ENCODE measurements around the gene TMOD1. TPM values are rescaled to one million over a fixed set of nuclear protein-coding genes. Genes with fewer than 3 reads are reported as not detected.

TMOD1 gene
- total RNA-seq, 1 donor from 2014 or later: 1.3 TPM

GRCh38 chr9:97508852-97509251 is 7.4 kb downstream of the TMOD1 start:
- peaks cover 2% of the 10 kb centered on the region for H3K36me3 Mint-ChIP-seq (ENCODE audit: low read depth)
- DNase-seq (ENCODE audit: low spot score): no peak
- peaks cover 2% of the 10 kb centered on the region for H3K9me3 Mint-ChIP-seq (ENCODE audit: low read depth)
- peaks cover 3% of the 10 kb centered on the region for H3K4me1 Mint-ChIP-seq (ENCODE audit: low read depth)
- no peak overlapping the region for H3K4me3 Mint-ChIP-seq (ENCODE audit: unreplicated experiment)
- no peak for TF ChIP-seq CTCF (IDR thresholded peaks at IDR 0.05)
- H3K27ac Mint-ChIP-seq (ENCODE audit: unreplicated experiment): no peak overlapping the region
- peaks cover 27% of the 10 kb centered on the region for H3K27me3 Mint-ChIP-seq (ENCODE audit: low read depth)

GRCh38 chr9:97510797-97511654 is 9.6 kb downstream of the TMOD1 start:
- H3K36me3 Mint-ChIP-seq (ENCODE audit: low read depth): peaks cover 2% of the 10 kb centered on the region
- no peak overlapping the region for H3K4me3 Mint-ChIP-seq (ENCODE audit: unreplicated experiment)
- no peak for TF ChIP-seq CTCF (IDR thresholded peaks at IDR 0.05)
- H3K27me3 Mint-ChIP-seq (ENCODE audit: low read depth): peaks cover 28% of the 10 kb centered on the region
- no peak overlapping the region for H3K27ac Mint-ChIP-seq (ENCODE audit: unreplicated experiment)
- H3K4me1 Mint-ChIP-seq (ENCODE audit: low read depth): peaks cover 3% of the 10 kb centered on the region
- DNase-seq (ENCODE audit: low spot score): no peak
- H3K9me3 Mint-ChIP-seq (ENCODE audit: low read depth): peaks cover 2% of the 10 kb centered on the region

GRCh38 chr9:97511655-97512427 is 10.4 kb downstream of the TMOD1 start:
- H3K27me3 Mint-ChIP-seq (ENCODE audit: low read depth): peaks cover 36% of the 10 kb centered on the region
- no peak overlapping the region for H3K27ac Mint-ChIP-seq (ENCODE audit: unreplicated experiment)
- no peak for DNase-seq (ENCODE audit: low spot score)
- H3K36me3 Mint-ChIP-seq (ENCODE audit: low read depth): peaks cover 5% of the 10 kb centered on the region
- no peak overlapping the region for H3K4me3 Mint-ChIP-seq (ENCODE audit: unreplicated experiment)
- TF ChIP-seq CTCF (IDR thresholded peaks at IDR 0.05): no peak
- peaks cover 3% of the 10 kb centered on the region for H3K4me1 Mint-ChIP-seq (ENCODE audit: low read depth)
- H3K9me3 Mint-ChIP-seq (ENCODE audit: low read depth): peaks cover 2% of the 10 kb centered on the region

GRCh38 chr9:97512966-97513560 is 11.6 kb downstream of the TMOD1 start:
- Mint-ChIP-seq H3K27ac (ENCODE audit: unreplicated experiment) (no peak overlapping the region), H3K4me1 (ENCODE audit: low read depth) (peaks cover 3% of the 10 kb centered on the region), H3K27me3 (ENCODE audit: low read depth) (peaks cover 46% of the 10 kb centered on the region), H3K36me3 (ENCODE audit: low read depth) (peaks cover 5% of the 10 kb centered on the region), H3K9me3 (ENCODE audit: low read depth) (peaks cover 2% of the 10 kb centered on the region), H3K4me3 (ENCODE audit: unreplicated experiment) (no peak overlapping the region)
- TF ChIP-seq CTCF (IDR thresholded peaks at IDR 0.05): no peak
- DNase-seq (ENCODE audit: low spot score): no peak

GRCh38 chr9:97514531-97514930 is 13.1 kb downstream of the TMOD1 start:
- H3K27me3 Mint-ChIP-seq (ENCODE audit: low read depth): peaks cover 55% of the 10 kb centered on the region
- TF ChIP-seq CTCF (IDR thresholded peaks at IDR 0.05): no peak
- H3K36me3 Mint-ChIP-seq (ENCODE audit: low read depth): peaks cover 5% of the 10 kb centered on the region
- no peak overlapping the region for H3K27ac Mint-ChIP-seq (ENCODE audit: unreplicated experiment)
- no peak for DNase-seq (ENCODE audit: low spot score)
- no peak overlapping the region for H3K4me3 Mint-ChIP-seq (ENCODE audit: unreplicated experiment)
- peaks cover 3% of the 10 kb centered on the region for H3K4me1 Mint-ChIP-seq (ENCODE audit: low read depth)
- H3K9me3 Mint-ChIP-seq (ENCODE audit: low read depth): peaks cover 2% of the 10 kb centered on the region
